Measurements from ENCODE around the gene SH3RF3. TPM values are rescaled to one million over a fixed set of nuclear protein-coding genes. Genes with fewer than 3 reads are reported as not detected.
A peak's percentile ranks its signal among the peaks of the same experiment; 100 is the strongest.

Gene SH3RF3
- total and polyA plus RNA-seq, 3 experiments from 2014 or later, result 0.24 to 0.31 (median 0.27) TPM

DNA sequence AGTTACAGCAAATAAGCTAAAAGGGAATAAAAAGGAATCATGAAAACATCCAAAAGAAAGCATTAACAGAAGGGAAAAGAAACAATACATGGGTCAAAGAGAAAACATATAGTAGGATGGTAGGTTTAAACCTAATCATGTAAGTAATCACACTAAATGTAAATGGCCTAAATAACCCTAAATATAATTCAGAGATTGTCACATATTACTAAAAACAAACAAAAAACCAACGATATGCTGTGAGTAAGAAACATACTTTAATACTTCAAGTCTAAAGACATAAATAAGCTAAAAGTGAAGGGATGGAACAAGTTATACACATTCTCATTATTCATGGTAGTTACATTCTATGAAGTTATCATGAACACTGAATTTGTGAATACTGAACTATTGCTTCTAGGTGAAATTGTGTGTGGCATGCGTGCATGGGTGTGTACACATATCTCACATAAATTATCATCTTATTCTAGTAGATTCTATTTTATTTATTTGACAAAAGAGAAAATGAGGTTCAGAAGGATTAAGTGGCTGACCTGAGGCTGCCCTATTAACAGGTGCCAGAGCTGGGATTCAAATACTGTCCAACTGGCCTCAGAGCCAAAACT, 313.8 kb downstream of the SH3RF3 start:
- ChIA-PET CTCF (interaction anchor here (0.6 to 0.8 kb wide), 2 partner anchors 50 to 67 kb away, joined by 3 read pairs; no protein-coding TSS in a partner anchor), POLR2A (no interaction called here)
- no peak overlapping the region for H3K4me3 ChIP-seq (ENCODE audit: low read length)
- H3K27me3 ChIP-seq (ENCODE audit: insufficient read depth, low read length, poor library complexity, severe bottlenecking), result no peaks in the 10 kb centered on the region
- no peak overlapping the region for H3K4me3 Mint-ChIP-seq
- peaks cover 1 to 24% (median 2%) of the 10 kb centered on the region in 3 donors for H3K36me3 Mint-ChIP-seq
- no peak overlapping the region for H3K27ac Mint-ChIP-seq
- H3K9me3 Mint-ChIP-seq, result peaks cover 26 to 51% (median 34%) of the 10 kb centered on the region in 5 donors
- H3K4me1 ChIP-seq (ENCODE audit: insufficient read depth, low read length), result no peaks in the 10 kb centered on the region
- no peak for DNase-seq
- H3K9me3 ChIP-seq (ENCODE audit: low read length), result no peaks in the 10 kb centered on the region
- no peaks in the 10 kb centered on the region for H3K4me1 Mint-ChIP-seq
- H3K27me3 Mint-ChIP-seq, result peaks cover 4 to 11% of the 10 kb centered on the region in 2 donors
- H3K36me3 ChIP-seq (ENCODE audit: insufficient read depth, low read length), result no peaks in the 10 kb centered on the region
- no peak overlapping the region for H3K27ac ChIP-seq (ENCODE audit: low read depth, low read length)

DNA sequence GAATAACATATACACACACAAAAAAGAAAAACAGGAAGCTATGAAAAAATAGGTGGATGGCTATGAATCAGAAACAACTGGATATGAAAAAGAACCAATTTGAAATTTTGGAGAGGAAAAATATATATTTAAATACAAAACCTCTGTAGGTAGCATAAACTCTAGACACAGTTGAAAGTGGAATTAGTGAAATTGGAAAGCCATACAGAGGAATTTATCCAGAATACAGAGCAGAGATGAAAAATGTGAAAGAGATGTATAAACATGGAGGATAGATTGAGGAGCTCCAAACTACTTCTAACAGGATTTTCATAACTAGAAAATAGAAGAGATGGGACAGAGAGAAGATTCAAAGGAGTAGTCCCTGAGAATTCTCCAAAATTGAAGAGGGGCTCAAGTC, 315.9 kb downstream of the SH3RF3 start:
- Histone ChIP-seq H3K4me3 (ENCODE audit: low read length) (no peak overlapping the region), H3K27me3 (ENCODE audit: insufficient read depth, low read length, poor library complexity, severe bottlenecking) (no peaks in the 10 kb centered on the region), H3K4me1 (ENCODE audit: insufficient read depth, low read length) (no peaks in the 10 kb centered on the region), H3K36me3 (ENCODE audit: insufficient read depth, low read length) (no peaks in the 10 kb centered on the region), H3K27ac (ENCODE audit: low read depth, low read length) (no peak overlapping the region), H3K9me3 (ENCODE audit: low read length) (no peaks in the 10 kb centered on the region)
- ChIA-PET CTCF (no interaction called here), POLR2A (no interaction called here)
- Mint-ChIP-seq H3K36me3 (peaks cover 1 to 24% (median 2%) of the 10 kb centered on the region in 3 donors), H3K27me3 (peaks cover 3 to 4% of the 10 kb centered on the region in 2 donors), H3K4me1 (no peaks in the 10 kb centered on the region), H3K27ac (no peak overlapping the region), H3K4me3 (no peak overlapping the region), H3K9me3 (peaks cover 24 to 49% (median 34%) of the 10 kb centered on the region in 5 donors)
- DNase-seq, result no peak

- H3K4me3 Mint-ChIP-seq, result no peak overlapping the region
- H3K36me3 ChIP-seq (ENCODE audit: insufficient read depth, low read length), result no peaks in the 10 kb centered on the region
- POLR2A ChIA-PET, result no interaction called here
- DNase-seq, result no peak
- CTCF ChIA-PET, result no interaction called here
- H3K4me1 Mint-ChIP-seq, result no peaks in the 10 kb centered on the region
- H3K27me3 Mint-ChIP-seq, result peaks cover 3 to 4% of the 10 kb centered on the region in 2 donors
- peaks cover 18 to 36% (median 25%) of the 10 kb centered on the region in 5 donors for H3K9me3 Mint-ChIP-seq
- H3K36me3 Mint-ChIP-seq, result peaks cover under 1 to 19% (median 2%) of the 10 kb centered on the region in 3 donors
- no peaks in the 10 kb centered on the region for H3K9me3 ChIP-seq (ENCODE audit: low read length)
- H3K27ac ChIP-seq (ENCODE audit: low read depth, low read length), result no peak overlapping the region
- H3K4me1 ChIP-seq (ENCODE audit: insufficient read depth, low read length), result no peaks in the 10 kb centered on the region
- no peaks in the 10 kb centered on the region for H3K27me3 ChIP-seq (ENCODE audit: insufficient read depth, low read length, poor library complexity, severe bottlenecking)
- H3K27ac Mint-ChIP-seq, result no peak overlapping the region
- H3K4me3 ChIP-seq (ENCODE audit: low read length), result no peak overlapping the region
Observed at GRCh38 chr2:109446278-109447131, 317.5 kb downstream of the SH3RF3 start.

- POLR2A ChIA-PET, result no interaction called here
- Mint-ChIP-seq H3K27me3 (peaks cover 3 to 4% of the 10 kb centered on the region in 2 donors), H3K4me3 (no peak overlapping the region), H3K27ac (no peak overlapping the region), H3K4me1 (no peaks in the 10 kb centered on the region), H3K36me3 (peaks cover 0 to 16% (median 1%) of the 10 kb centered on the region in 3 donors), H3K9me3 (peaks cover 17 to 32% (median 24%) of the 10 kb centered on the region in 5 donors)
- Histone ChIP-seq H3K4me1 (ENCODE audit: insufficient read depth, low read length) (no peaks in the 10 kb centered on the region), H3K27me3 (ENCODE audit: insufficient read depth, low read length, poor library complexity, severe bottlenecking) (no peaks in the 10 kb centered on the region), H3K9me3 (ENCODE audit: low read length) (no peaks in the 10 kb centered on the region), H3K4me3 (ENCODE audit: low read length) (no peak overlapping the region), H3K36me3 (ENCODE audit: insufficient read depth, low read length) (no peaks in the 10 kb centered on the region), H3K27ac (ENCODE audit: low read depth, low read length) (no peak overlapping the region)
- no peak for DNase-seq
- CTCF ChIA-PET, result no interaction called here
Observed at GRCh38 chr2:109447251-109447661, 318.3 kb downstream of the SH3RF3 start.

GRCh38 chr2:109447776-109448175, 318.8 kb downstream of the SH3RF3 start:
- no peak overlapping the region for H3K4me3 Mint-ChIP-seq
- no peak overlapping the region for H3K27ac ChIP-seq (ENCODE audit: low read depth, low read length)

GRCh38 chr2:109448207-109448606, 319.2 kb downstream of the SH3RF3 start:
- no peaks in the 10 kb centered on the region for H3K36me3 ChIP-seq (ENCODE audit: insufficient read depth, low read length)
- H3K27me3 ChIP-seq (ENCODE audit: insufficient read depth, low read length, poor library complexity, severe bottlenecking), result no peaks in the 10 kb centered on the region
- no peak for DNase-seq
- no peaks in the 10 kb centered on the region for H3K4me1 ChIP-seq (ENCODE audit: insufficient read depth, low read length)
- H3K9me3 ChIP-seq (ENCODE audit: low read length), result no peaks in the 10 kb centered on the region
- Mint-ChIP-seq H3K27ac (no peak overlapping the region), H3K36me3 (peaks cover 0 to 11% (median 1%) of the 10 kb centered on the region in 3 donors), H3K4me1 (no peaks in the 10 kb centered on the region), H3K27me3 (peaks cover 3 to 4% of the 10 kb centered on the region in 2 donors), H3K4me3 (no peak overlapping the region), H3K9me3 (peaks cover 11 to 22% (median 18%) of the 10 kb centered on the region in 5 donors)
- H3K27ac ChIP-seq (ENCODE audit: low read depth, low read length), result no peak overlapping the region
- CTCF ChIA-PET, result no interaction called here
- POLR2A ChIA-PET, result no interaction called here
- H3K4me3 ChIP-seq (ENCODE audit: low read length), result no peak overlapping the region

More at GRCh38 chr2:109447776-109448175, 318.8 kb downstream of the SH3RF3 start:
- H3K36me3 ChIP-seq (ENCODE audit: insufficient read depth, low read length), result no peaks in the 10 kb centered on the region
- Mint-ChIP-seq H3K27me3 (peaks cover 3 to 4% of the 10 kb centered on the region in 2 donors), H3K36me3 (peaks cover 0 to 11% (median 1%) of the 10 kb centered on the region in 3 donors), H3K4me1 (no peaks in the 10 kb centered on the region), H3K9me3 (peaks cover 13 to 27% (median 21%) of the 10 kb centered on the region in 5 donors), H3K27ac (no peak overlapping the region)
- H3K4me3 ChIP-seq (ENCODE audit: low read length), result no peak overlapping the region
- no peaks in the 10 kb centered on the region for H3K9me3 ChIP-seq (ENCODE audit: low read length)
- CTCF ChIA-PET, result no interaction called here
- POLR2A ChIA-PET, result no interaction called here
- H3K27me3 ChIP-seq (ENCODE audit: insufficient read depth, low read length, poor library complexity, severe bottlenecking), result no peaks in the 10 kb centered on the region
- no peak for DNase-seq
- H3K4me1 ChIP-seq (ENCODE audit: insufficient read depth, low read length), result no peaks in the 10 kb centered on the region

DNA sequence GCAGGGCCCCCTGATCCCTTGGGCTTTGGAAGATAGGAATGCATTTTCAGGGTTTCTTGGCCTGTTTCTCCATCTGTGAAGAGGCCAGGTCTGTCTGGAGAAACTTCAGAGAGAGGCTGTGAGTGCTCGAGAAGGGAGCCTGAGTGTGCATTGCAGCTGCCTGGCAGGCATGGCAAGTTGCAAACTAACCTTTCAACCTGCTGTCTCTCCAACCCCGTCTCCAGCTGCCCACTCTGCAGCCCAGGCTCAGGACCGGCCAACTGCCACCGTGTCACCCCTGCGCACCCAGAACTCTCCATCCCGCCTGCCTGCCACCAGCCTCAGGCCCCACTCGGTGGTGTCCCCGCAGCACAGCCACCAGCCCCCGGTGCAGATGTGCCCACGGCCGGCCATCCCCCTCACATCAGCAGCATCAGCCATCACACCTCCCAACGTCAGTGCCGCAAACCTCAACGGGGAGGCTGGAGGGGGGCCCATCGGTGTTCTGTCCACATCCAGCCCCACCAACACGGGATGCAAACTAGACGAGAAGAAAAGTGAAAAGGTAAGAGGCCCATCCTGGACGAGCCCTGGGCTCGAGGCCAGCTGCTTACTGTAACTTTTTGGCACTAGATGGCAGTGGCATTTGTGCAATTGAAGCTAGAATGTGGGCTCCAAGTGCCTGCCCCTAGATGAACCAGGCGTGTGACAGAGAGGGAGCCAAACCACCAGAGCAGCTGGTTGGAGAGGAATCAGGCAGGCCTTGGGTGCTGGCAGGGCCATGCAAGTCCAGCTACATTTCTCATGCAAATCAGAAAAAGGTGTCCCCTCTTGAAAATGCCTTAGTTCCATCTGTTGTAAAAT, 320.2 kb downstream of the SH3RF3 start:
- no peaks in the 10 kb centered on the region for H3K9me3 ChIP-seq (ENCODE audit: low read length)
- no peaks in the 10 kb centered on the region for H3K27me3 ChIP-seq (ENCODE audit: insufficient read depth, low read length, poor library complexity, severe bottlenecking)
- CTCF ChIA-PET, result no interaction called here
- H3K36me3 ChIP-seq (ENCODE audit: insufficient read depth, low read length), result no peaks in the 10 kb centered on the region
- H3K4me1 ChIP-seq (ENCODE audit: insufficient read depth, low read length), result no peaks in the 10 kb centered on the region
- DNase-seq, result no peak
- Mint-ChIP-seq H3K27me3 (peaks cover 3 to 4% of the 10 kb centered on the region in 2 donors), H3K27ac (peak overlapping the region in 1 of 8 donors; percentile 26), H3K4me3 (no peak overlapping the region), H3K9me3 (peaks cover 11 to 16% (median 12%) of the 10 kb centered on the region in 5 donors), H3K36me3 (peaks cover 0 to 7% (median 1%) of the 10 kb centered on the region in 3 donors), H3K4me1 (no peaks in the 10 kb centered on the region)
- H3K27ac ChIP-seq (ENCODE audit: low read depth, low read length), result no peak overlapping the region
- POLR2A ChIA-PET, result no interaction called here
- H3K4me3 ChIP-seq (ENCODE audit: low read length), result no peak overlapping the region

Measured in CD8-positive, alpha-beta memory T cell (primary cell).